ENCODE data around the gene DPH3.

- TF ChIP-seq CTCF (IDR thresholded peaks at IDR 0.05) (no peak), POLR2AphosphoS5 (IDR thresholded peaks at IDR 0.05) (no peak), POLR2A (IDR thresholded peaks at IDR 0.05) (no peak), EP300 (IDR thresholded peaks at IDR 0.05) (no peak)
These were observed 11.1 kb downstream of the DPH3 start for GRCh38 chr3:16253601-16254000.

Data from stomach (tissue), 4 donors.